CD14-positive monocyte (primary cell): ENCODE measurements around the gene CD22. TPM values are rescaled to one million over a fixed set of nuclear protein-coding genes. Genes with fewer than 3 reads are reported as not detected.

ENCODE experiments used
- DNase-seq, 3 donors: peaks; one replicate each; pipeline ENCODE4 v3.0.0-alpha.2; 2011 to 2022
- H2AFZ ChIP-seq: 2 replicates; pipeline ENCODE4 v1.6.0; 2012; ENCODE audit warnings: mild to moderate bottlenecking, low read depth, low read length, inconsistent platforms; ENCODE audit not compliant: insufficient read depth, poor library complexity, severe bottlenecking
- H3K27ac ChIP-seq, 2 donors: 1 replicate in 1 of 2; 2 replicates in 1 of 2; pipeline ENCODE4 v1.5.1; 2012 to 2013; ENCODE audit warnings: low read length in 2 of 2, control low read depth in 1 of 2, inconsistent platforms in 1 of 2, low read depth in 1 of 2, mild to moderate bottlenecking in 1 of 2
- H3K27me3 ChIP-seq, 2 donors: one replicate each; pipeline versions ENCODE4 v1.6.0 to v1.6.1; 2011 to 2013; ENCODE audit warnings: low read length in 2 of 2; ENCODE audit not compliant: control insufficient read depth in 2 of 2, insufficient read depth in 2 of 2
- H3K36me3 ChIP-seq, 2 donors: replicated peaks in 1 of 2; 1 replicate in 1 of 2; 2 replicates in 1 of 2; pipeline versions ENCODE4 v1.5.1 to v1.6.1; 2012 to 2013; ENCODE audit warnings: low read length in 2 of 2, control low read depth in 1 of 2, inconsistent platforms in 1 of 2, mild to moderate bottlenecking in 1 of 2; ENCODE audit not compliant: insufficient read depth in 2 of 2, control insufficient read depth in 1 of 2
- H3K4me1 ChIP-seq, 2 donors: 1 replicate in 1 of 2; 2 replicates in 1 of 2; pipeline versions ENCODE4 v1.5.1 to v1.6.1; 2012 to 2013; ENCODE audit warnings: low read length in 2 of 2, control low read depth in 1 of 2, inconsistent platforms in 1 of 2, mild to moderate bottlenecking in 1 of 2, moderate library complexity in 1 of 2; ENCODE audit not compliant: insufficient read depth in 2 of 2, control insufficient read depth in 1 of 2
- H3K4me2 ChIP-seq: replicated peaks from 2 replicates; pipeline ENCODE3; 2012; ENCODE audit warnings: low read length, moderate library complexity, mild to moderate bottlenecking; ENCODE audit not compliant: poor library complexity, severe bottlenecking; ENCODE audit errors: extremely low read depth
- H3K4me3 ChIP-seq, 3 experiments: fragments of 200-600 bp in 1 of 3; sonication (generic) in 1 of 3; replicated peaks in 1 of 3; 1 replicate in 2 of 3; 2 replicates in 1 of 3; pipeline ENCODE4 v1.5.1; 2011 to 2013; ENCODE audit warnings: low read length in 3 of 3, mild to moderate bottlenecking in 3 of 3, control low read depth in 2 of 3, low read depth in 2 of 3, inconsistent platforms in 1 of 3, moderate library complexity in 1 of 3
- H3K79me2 ChIP-seq: 2 replicates; pipeline ENCODE4 v1.6.0; 2012; ENCODE audit warnings: mild to moderate bottlenecking, control low read depth, inconsistent platforms, low read length, moderate library complexity; ENCODE audit not compliant: insufficient read depth
- H3K9ac ChIP-seq: 2 replicates; pipeline ENCODE4 v1.6.0; 2017; ENCODE audit warnings: low read length, mild to moderate bottlenecking; ENCODE audit not compliant: insufficient read depth, poor library complexity, severe bottlenecking
- H3K9me3 ChIP-seq, 2 donors: replicated peaks in 1 of 2; 1 replicate in 1 of 2; 2 replicates in 1 of 2; pipeline versions ENCODE4 v1.5.1 to v1.6.1; 2012 to 2013; ENCODE audit warnings: low read length in 2 of 2, control low read depth in 1 of 2; ENCODE audit not compliant: control insufficient read depth in 1 of 2, insufficient read depth in 1 of 2
- H4K20me1 ChIP-seq: 2 replicates; pipeline ENCODE4 v1.6.0; 2012; ENCODE audit warnings: mild to moderate bottlenecking, low read length, control low read depth, moderate library complexity; ENCODE audit not compliant: insufficient read depth
- H3K27ac Mint-ChIP-seq, 7 donors: one replicate each; pipeline ENCODE4 v1.8.0; 2020; ENCODE audit warnings: mild to moderate bottlenecking in 7 of 7, mixed read lengths in 7 of 7, moderate library complexity in 6 of 7, inconsistent platforms in 2 of 7
- H3K27me3 Mint-ChIP-seq, 3 donors: one replicate each; pipeline ENCODE4 v1.8.0; 2021 to 2022; ENCODE audit warnings: low read depth in 3 of 3, mild to moderate bottlenecking in 3 of 3, mixed read lengths in 3 of 3, moderate library complexity in 3 of 3, inconsistent platforms in 1 of 3
- H3K36me3 Mint-ChIP-seq, 2 donors: one replicate each; pipeline ENCODE4 v1.8.0; 2020; ENCODE audit warnings: mixed read lengths in 2 of 2, inconsistent platforms in 1 of 2, mild to moderate bottlenecking in 1 of 2
- H3K4me1 Mint-ChIP-seq: one replicate; pipeline ENCODE4 v1.8.0; 2020; ENCODE audit warnings: mild to moderate bottlenecking, mixed read lengths
- H3K4me3 Mint-ChIP-seq, 2 donors: one replicate each; pipeline ENCODE4 v1.8.0; 2020; ENCODE audit warnings: mild to moderate bottlenecking in 2 of 2, mixed read lengths in 2 of 2, moderate library complexity in 1 of 2
- H3K9me3 Mint-ChIP-seq, 7 donors: one replicate each; pipeline ENCODE4 v1.8.0; 2020 to 2022; ENCODE audit warnings: mixed read lengths in 7 of 7, mild to moderate bottlenecking in 6 of 7, moderate library complexity in 6 of 7, inconsistent platforms in 2 of 7
- CTCF ChIP-seq: fragments of 200-600 bp; IDR thresholded peaks from one replicate; pipeline ENCODE4 v1.8.0; 2022; ENCODE audit warnings: antibody characterized with exemption, mild to moderate bottlenecking
- WGBS: methylation state at CpG from one replicate; pipeline ENCODE4 v1.1.5; 2013; ENCODE audit warnings: missing lambda C conversion rate; ENCODE audit not compliant: insufficient coverage; 5-methylcytosine and 5-hydroxymethylcytosine counted together
- intact Hi-C, 2 donors: fragments of 100-400 bp; cut with micrococcal nuclease; formaldehyde crosslinking; loops; one replicate each; pipeline versions ENCODE4 v1.15.0 to v1.15.1; 2023
- polyA plus RNA-seq, 3 donors: library from polyadenylated mRNA; depleted of rRNA in 1 of 3; unstranded in 2 of 3; stranded (reverse) in 1 of 3; fragments of 300-500 nt in 2 of 3; fragments of >200 nt in 1 of 3; fragmentation: Illumina TruSeq in 2 of 3; gene quantifications; 1 replicate in 2 of 3; 2 replicates in 1 of 3; pipeline ENCODE4 v1.2.3, GENCODE V29; 2012 to 2021

The CD22 gene
- polyA plus RNA-seq, 3 donors = 0.24 to 4.8 (median 0.88) TPM

GRCh38 chr19:35304036-35304435 lies 25.0 kb upstream of the CD22 start:
- Histone ChIP-seq H3K36me3 (no peaks in the 10 kb centered on the region), H2AFZ (no peak overlapping the region), H3K4me2 (no peak overlapping the region), H4K20me1 (no peaks in the 10 kb centered on the region), H3K4me3 (no peak overlapping the region), H3K79me2 (no peaks in the 10 kb centered on the region), H3K27ac (no peak overlapping the region), H3K4me1 (peaks cover 18 to 21% of the 10 kb centered on the region in 2 donors), H3K9me3 (no peaks in the 10 kb centered on the region), H3K9ac (no peak overlapping the region), H3K27me3 (no peaks in the 10 kb centered on the region)
- Mint-ChIP-seq H3K9me3 (peaks cover 0 to 2% (median 0%) of the 10 kb centered on the region in 7 donors), H3K4me1 (peaks cover 35% of the 10 kb centered on the region), H3K27me3 (peaks cover 1 to 4% (median 2%) of the 10 kb centered on the region in 3 donors), H3K27ac (peak overlapping the region in 4 of 7 donors; percentile 6 to 48 (median 24)), H3K4me3 (no peak overlapping the region), H3K36me3 (peaks cover 0 to 6% of the 10 kb centered on the region in 2 donors)
- DNase-seq = no peak
- intact Hi-C loops = loop anchor here in 1 of 2 donors (10.0 kb wide), 1 partner anchor 51 kb away; the partner anchor contains the start of gene FFAR3
- 95% methylated on average over 10 of the region's 11 CpGs for WGBS
- no peak for TF ChIP-seq CTCF

GRCh38 chr19:35305181-35305580 lies 23.8 kb upstream of the CD22 start:
- peaks cover 36% of the 10 kb centered on the region for H3K4me1 Mint-ChIP-seq
- H3K36me3 Mint-ChIP-seq = peaks cover 0 to 6% of the 10 kb centered on the region in 2 donors
- no peak overlapping the region for H3K4me3 Mint-ChIP-seq
- peaks cover 1 to 4% (median 2%) of the 10 kb centered on the region in 3 donors for H3K27me3 Mint-ChIP-seq
- Histone ChIP-seq H3K27ac (peak overlapping the region; percentile 33 to 53), H3K9ac (no peak overlapping the region), H4K20me1 (no peaks in the 10 kb centered on the region), H3K36me3 (no peaks in the 10 kb centered on the region), H3K4me1 (peaks cover 18 to 21% of the 10 kb centered on the region in 2 donors), H3K27me3 (no peaks in the 10 kb centered on the region), H3K4me2 (no peak overlapping the region), H2AFZ (no peak overlapping the region), H3K9me3 (no peaks in the 10 kb centered on the region), H3K79me2 (no peaks in the 10 kb centered on the region), H3K4me3 (no peak overlapping the region)
- H3K27ac Mint-ChIP-seq = peak overlapping the region; percentile 47 to 84 (median 78)
- DNase-seq = no peak
- 33% methylated on average over 3 of the region's 6 CpGs for WGBS
- no peak for TF ChIP-seq CTCF
- H3K9me3 Mint-ChIP-seq = peaks cover 0 to 2% (median 0%) of the 10 kb centered on the region in 7 donors
- intact Hi-C loops = loop anchor here (5.0 to 10.0 kb wide), 2 partner anchors 33 to 50 kb away; partner anchors contain the start of gene FFAR3 (in 1 of the 2)
